NT2/D1 (cell line): ENCODE data around the gene KRTCAP2.
"Not testable (repeated sequence)": the region's sequence is repeated elsewhere in the genome, so short reads cannot be mapped to it uniquely, and the experiment has no call there.

Experiments used
- YY1 ChIP-seq: IDR thresholded peaks from 2 replicates; pipeline ENCODE4 v1.6.1; 2011; ENCODE audit not compliant: insufficient read length, insufficient read depth
- ZNF274 ChIP-seq: IDR thresholded peaks from 2 replicates; pipeline ENCODE4 v1.6.1; 2011; ENCODE audit warnings: mild to moderate bottlenecking, low read depth, low read length

- not testable (repeated sequence) for TF ChIP-seq YY1, ZNF274
These were observed 8.5 kb downstream of the KRTCAP2 start for GRCh38 chr1:155164625-155165024.
